Esophagus squamous epithelium (tissue), 4 donors: ENCODE measurements around the gene BABAM2.

Experiments used
- POLR2A ChIP-seq, 4 donors: fragments of 450-650 bp; IDR thresholded peaks; one replicate each; pipeline ENCODE4 v1.6.1; 2017; ENCODE audit warnings: antibody characterized with exemption in 4 of 4, mild to moderate bottlenecking in 4 of 4, moderate library complexity in 3 of 4
- TF ChIP-seq, protein P1 (sequence below), 6 experiments: fragments of 450-650 bp in 4 of 6; fragments of 200-600 bp in 2 of 6; sonication (generic) in 2 of 6; IDR thresholded peaks; one replicate each; pipeline ENCODE4 v1.5.1; 2016 to 2019; ENCODE audit warnings: antibody characterized with exemption in 6 of 6, mild to moderate bottlenecking in 4 of 6, moderate library complexity in 4 of 6

DNA sequence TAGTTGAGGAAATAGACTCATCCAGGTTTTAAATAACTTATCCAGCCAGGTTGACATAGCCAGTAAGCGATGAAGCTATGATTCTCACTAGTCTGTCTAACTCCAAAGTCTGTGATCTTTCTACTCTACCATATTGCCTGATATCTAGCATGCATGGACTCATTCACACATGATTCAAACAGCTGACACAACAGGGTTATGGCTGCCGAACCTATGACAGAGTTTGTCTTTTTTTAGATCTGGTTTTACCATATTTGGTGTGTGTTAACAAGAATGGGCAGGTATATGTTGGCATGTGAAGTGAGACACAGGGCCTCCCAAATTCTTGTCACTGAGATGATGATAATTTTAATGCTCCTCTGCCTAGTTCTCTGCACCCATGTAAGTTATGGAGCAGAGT, 210.6 kb downstream of the BABAM2 start:
- TF ChIP-seq, protein P1, sequence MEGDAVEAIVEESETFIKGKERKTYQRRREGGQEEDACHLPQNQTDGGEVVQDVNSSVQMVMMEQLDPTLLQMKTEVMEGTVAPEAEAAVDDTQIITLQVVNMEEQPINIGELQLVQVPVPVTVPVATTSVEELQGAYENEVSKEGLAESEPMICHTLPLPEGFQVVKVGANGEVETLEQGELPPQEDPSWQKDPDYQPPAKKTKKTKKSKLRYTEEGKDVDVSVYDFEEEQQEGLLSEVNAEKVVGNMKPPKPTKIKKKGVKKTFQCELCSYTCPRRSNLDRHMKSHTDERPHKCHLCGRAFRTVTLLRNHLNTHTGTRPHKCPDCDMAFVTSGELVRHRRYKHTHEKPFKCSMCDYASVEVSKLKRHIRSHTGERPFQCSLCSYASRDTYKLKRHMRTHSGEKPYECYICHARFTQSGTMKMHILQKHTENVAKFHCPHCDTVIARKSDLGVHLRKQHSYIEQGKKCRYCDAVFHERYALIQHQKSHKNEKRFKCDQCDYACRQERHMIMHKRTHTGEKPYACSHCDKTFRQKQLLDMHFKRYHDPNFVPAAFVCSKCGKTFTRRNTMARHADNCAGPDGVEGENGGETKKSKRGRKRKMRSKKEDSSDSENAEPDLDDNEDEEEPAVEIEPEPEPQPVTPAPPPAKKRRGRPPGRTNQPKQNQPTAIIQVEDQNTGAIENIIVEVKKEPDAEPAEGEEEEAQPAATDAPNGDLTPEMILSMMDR (IDR thresholded peaks at IDR 0.05): no peak
- TF ChIP-seq POLR2A (IDR thresholded peaks at IDR 0.05): no peak
